ENCODE results near the gene C1orf185.

C1orf185 gene

DNA sequence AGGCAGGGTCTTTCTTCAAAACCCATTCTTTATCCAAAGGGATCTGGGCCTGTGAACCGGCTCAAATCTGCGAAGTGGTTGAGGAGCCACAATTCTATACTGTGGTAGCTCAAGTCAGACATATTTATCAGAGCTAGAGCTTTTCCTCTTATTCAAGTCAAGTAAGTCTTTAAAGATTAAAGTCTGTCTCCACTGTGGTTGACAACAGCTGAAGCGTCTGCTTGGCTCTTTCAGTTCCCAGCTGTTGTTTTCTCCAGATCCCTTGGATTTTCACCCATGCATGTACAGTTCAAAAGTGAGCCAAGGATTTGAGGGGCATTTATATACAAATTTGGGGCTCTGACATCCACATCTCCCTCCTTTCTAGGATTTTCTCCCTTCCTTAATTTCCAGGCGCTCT lies 66.9 kb downstream of the C1orf185 start:
- no peak for DNase-seq (ENCODE audit: low read depth in 1 of 2, low spot score in 1 of 2)
- H3K27ac ChIP-seq (replicated peaks), result no peak overlapping the region
- TF ChIP-seq, protein P1, sequence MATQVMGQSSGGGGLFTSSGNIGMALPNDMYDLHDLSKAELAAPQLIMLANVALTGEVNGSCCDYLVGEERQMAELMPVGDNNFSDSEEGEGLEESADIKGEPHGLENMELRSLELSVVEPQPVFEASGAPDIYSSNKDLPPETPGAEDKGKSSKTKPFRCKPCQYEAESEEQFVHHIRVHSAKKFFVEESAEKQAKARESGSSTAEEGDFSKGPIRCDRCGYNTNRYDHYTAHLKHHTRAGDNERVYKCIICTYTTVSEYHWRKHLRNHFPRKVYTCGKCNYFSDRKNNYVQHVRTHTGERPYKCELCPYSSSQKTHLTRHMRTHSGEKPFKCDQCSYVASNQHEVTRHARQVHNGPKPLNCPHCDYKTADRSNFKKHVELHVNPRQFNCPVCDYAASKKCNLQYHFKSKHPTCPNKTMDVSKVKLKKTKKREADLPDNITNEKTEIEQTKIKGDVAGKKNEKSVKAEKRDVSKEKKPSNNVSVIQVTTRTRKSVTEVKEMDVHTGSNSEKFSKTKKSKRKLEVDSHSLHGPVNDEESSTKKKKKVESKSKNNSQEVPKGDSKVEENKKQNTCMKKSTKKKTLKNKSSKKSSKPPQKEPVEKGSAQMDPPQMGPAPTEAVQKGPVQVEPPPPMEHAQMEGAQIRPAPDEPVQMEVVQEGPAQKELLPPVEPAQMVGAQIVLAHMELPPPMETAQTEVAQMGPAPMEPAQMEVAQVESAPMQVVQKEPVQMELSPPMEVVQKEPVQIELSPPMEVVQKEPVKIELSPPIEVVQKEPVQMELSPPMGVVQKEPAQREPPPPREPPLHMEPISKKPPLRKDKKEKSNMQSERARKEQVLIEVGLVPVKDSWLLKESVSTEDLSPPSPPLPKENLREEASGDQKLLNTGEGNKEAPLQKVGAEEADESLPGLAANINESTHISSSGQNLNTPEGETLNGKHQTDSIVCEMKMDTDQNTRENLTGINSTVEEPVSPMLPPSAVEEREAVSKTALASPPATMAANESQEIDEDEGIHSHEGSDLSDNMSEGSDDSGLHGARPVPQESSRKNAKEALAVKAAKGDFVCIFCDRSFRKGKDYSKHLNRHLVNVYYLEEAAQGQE (IDR thresholded peaks at IDR 0.05; ENCODE audit: insufficient replicate concordance, low read depth), result no peak
- no peak overlapping the region for H3K4me3 ChIP-seq (replicated peaks; ENCODE audit: insufficient read depth, low read length)
- no peaks in the 10 kb centered on the region for H3K27me3 ChIP-seq (ENCODE audit: insufficient read depth, poor library complexity, severe bottlenecking)

DNA sequence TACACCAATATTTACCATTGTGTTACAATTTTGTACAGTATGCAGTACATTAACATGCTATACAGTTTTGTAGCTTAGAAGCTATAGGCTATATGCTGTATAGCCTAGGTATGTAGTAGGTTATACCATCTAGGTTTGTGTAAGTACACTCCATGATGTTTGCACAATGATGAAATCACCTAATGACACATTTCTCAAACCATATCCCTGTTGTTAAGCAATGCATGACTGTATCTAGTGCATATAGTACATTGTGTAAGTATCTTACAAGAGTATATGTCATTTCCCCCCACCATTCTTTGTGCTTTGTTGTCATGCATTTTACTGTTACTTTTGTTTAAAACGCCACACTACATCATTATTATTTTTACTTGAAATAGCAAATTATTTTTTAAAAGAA lies 68.3 kb downstream of the C1orf185 start:
- peak; percentile 61 to 92 for DNase-seq (ENCODE audit: low read depth in 1 of 2, low spot score in 1 of 2)
- no peak for TF ChIP-seq POLR2AphosphoS5 (IDR thresholded peaks at IDR 0.05; ENCODE audit: low read depth)
- TF ChIP-seq GABPA (IDR thresholded peaks at IDR 0.05; ENCODE audit: low read depth), result no peak
- TF ChIP-seq SPI1 (IDR thresholded peaks at IDR 0.05; ENCODE audit: borderline replicate concordance, low read depth), result no peak
- TF ChIP-seq, protein P1 (IDR thresholded peaks at IDR 0.05; ENCODE audit: insufficient replicate concordance, low read depth), result no peak
- TF ChIP-seq, protein P2, sequence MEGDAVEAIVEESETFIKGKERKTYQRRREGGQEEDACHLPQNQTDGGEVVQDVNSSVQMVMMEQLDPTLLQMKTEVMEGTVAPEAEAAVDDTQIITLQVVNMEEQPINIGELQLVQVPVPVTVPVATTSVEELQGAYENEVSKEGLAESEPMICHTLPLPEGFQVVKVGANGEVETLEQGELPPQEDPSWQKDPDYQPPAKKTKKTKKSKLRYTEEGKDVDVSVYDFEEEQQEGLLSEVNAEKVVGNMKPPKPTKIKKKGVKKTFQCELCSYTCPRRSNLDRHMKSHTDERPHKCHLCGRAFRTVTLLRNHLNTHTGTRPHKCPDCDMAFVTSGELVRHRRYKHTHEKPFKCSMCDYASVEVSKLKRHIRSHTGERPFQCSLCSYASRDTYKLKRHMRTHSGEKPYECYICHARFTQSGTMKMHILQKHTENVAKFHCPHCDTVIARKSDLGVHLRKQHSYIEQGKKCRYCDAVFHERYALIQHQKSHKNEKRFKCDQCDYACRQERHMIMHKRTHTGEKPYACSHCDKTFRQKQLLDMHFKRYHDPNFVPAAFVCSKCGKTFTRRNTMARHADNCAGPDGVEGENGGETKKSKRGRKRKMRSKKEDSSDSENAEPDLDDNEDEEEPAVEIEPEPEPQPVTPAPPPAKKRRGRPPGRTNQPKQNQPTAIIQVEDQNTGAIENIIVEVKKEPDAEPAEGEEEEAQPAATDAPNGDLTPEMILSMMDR (IDR thresholded peaks at IDR 0.05; ENCODE audit: insufficient read depth, low read length), result no peak
- H3K4me3 ChIP-seq (replicated peaks; ENCODE audit: insufficient read depth, low read length), result no peak overlapping the region
- H3K27ac ChIP-seq (replicated peaks), result no peak overlapping the region
- H3K27me3 ChIP-seq (ENCODE audit: insufficient read depth, poor library complexity, severe bottlenecking), result no peaks in the 10 kb centered on the region

DNA sequence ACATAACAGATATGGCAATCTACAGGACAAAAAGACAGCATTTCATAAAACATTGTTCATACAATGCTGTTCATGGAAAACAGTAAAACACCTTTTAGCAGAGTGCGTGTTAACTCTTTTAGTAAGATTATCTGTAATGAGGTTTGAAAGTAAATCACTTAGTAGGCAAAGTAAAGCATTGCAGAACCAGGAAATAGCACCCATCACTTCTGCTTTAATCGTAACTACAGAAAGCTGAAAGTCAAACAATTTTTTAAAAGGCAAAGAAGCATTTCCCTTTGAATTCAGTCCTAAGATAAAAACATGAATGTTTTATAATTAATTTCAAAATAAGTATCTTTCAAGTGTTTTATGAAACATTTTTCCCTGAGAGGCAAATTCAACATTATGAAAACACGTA lies 70.8 kb downstream of the C1orf185 start:
- TF ChIP-seq, protein P1 (IDR thresholded peaks at IDR 0.05; ENCODE audit: insufficient replicate concordance, low read depth), result no peak
- TF ChIP-seq POLR2AphosphoS5 (IDR thresholded peaks at IDR 0.05; ENCODE audit: low read depth) (no peak), SPI1 (IDR thresholded peaks at IDR 0.05; ENCODE audit: borderline replicate concordance, low read depth) (peak; percentile 51; the same call in 1 of the 2 replicates), GABPA (IDR thresholded peaks at IDR 0.05; ENCODE audit: low read depth) (no peak)
- TF ChIP-seq, protein P2 (IDR thresholded peaks at IDR 0.05; ENCODE audit: insufficient read depth, low read length), result no peak
- Histone ChIP-seq H3K27ac (replicated peaks) (no peak overlapping the region), H3K27me3 (ENCODE audit: insufficient read depth, poor library complexity, severe bottlenecking) (no peaks in the 10 kb centered on the region), H3K4me3 (replicated peaks; ENCODE audit: insufficient read depth, low read length) (no peak overlapping the region)
- no peak for DNase-seq (ENCODE audit: low read depth in 1 of 2, low spot score in 1 of 2)

DNA sequence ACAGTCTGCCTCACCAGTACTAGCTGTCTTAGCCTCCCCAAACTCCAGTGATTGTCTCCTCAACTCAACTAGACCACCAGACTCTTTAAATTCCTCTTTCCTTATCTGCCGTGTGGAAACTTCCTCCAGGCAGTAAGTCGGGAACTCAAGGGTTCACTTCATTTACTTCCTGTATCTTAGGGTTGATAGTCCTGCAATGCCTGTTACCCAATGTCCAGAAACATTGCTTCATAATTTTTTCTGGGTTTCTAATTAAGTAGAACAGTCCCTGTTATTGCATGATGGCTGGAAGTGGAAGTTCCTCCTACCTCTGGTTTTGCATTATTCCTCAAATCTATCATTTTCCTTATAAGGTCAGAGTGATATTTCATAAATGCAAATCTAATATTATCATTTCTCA lies 73.2 kb downstream of the C1orf185 start:
- H3K4me3 ChIP-seq (replicated peaks; ENCODE audit: insufficient read depth, low read length), result no peak overlapping the region
- TF ChIP-seq, protein P1 (IDR thresholded peaks at IDR 0.05; ENCODE audit: insufficient replicate concordance, low read depth), result no peak
- TF ChIP-seq, protein P2 (IDR thresholded peaks at IDR 0.05; ENCODE audit: insufficient read depth, low read length), result no peak
- TF ChIP-seq POLR2AphosphoS5 (IDR thresholded peaks at IDR 0.05; ENCODE audit: low read depth), result peak; percentile 23; the same call in 1 of the 2 replicates
- TF ChIP-seq SPI1 (IDR thresholded peaks at IDR 0.05; ENCODE audit: borderline replicate concordance, low read depth), result no peak; the same call in 1 of the 2 replicates
- peak; percentile 41 for TF ChIP-seq GABPA (IDR thresholded peaks at IDR 0.05; ENCODE audit: low read depth)
- peak; percentile 64 to 84 for DNase-seq (ENCODE audit: low read depth in 1 of 2, low spot score in 1 of 2)
- no peaks in the 10 kb centered on the region for H3K27me3 ChIP-seq (ENCODE audit: insufficient read depth, poor library complexity, severe bottlenecking)
- no peak overlapping the region for H3K27ac ChIP-seq (replicated peaks)

All from HL-60 (cell line).